GM12892 (cell line): ENCODE measurements around the gene CCRL2.
"Not testable (repeated sequence)": the region's sequence is repeated elsewhere in the genome, so short reads cannot be mapped to it uniquely, and the experiment has no call there.

ENCODE experiments used
- DNase-seq: peaks from one replicate; pipeline ENCODE4 v3.0.0; 2011; ENCODE audit not compliant: insufficient read length
- FAIRE-seq: peaks from 2 replicates; lab custom pipeline; 2011; peaks lifted over from hg19 to GRCh38; lab: Jason Lieb, UNC
- POLR2A ChIP-seq: IDR thresholded peaks from 2 replicates; pipeline ENCODE4 v1.6.1; 2011; ENCODE audit warnings: low read depth, low read length, control low read depth
- POLR2AphosphoS5 ChIP-seq: IDR thresholded peaks from 2 replicates; pipeline ENCODE4 v1.6.1; 2011; ENCODE audit warnings: low read depth, low read length, control low read depth
- TAF1 ChIP-seq: IDR thresholded peaks from 2 replicates; pipeline ENCODE4 v1.6.1; 2011; ENCODE audit warnings: low read depth, mild to moderate bottlenecking, control low read depth, low read length, borderline replicate concordance

The CCRL2 gene

GRCh38 chr3:46427916-46428833 lies 21.1 kb downstream of the CCRL2 start:
- DNase-seq: no peak
- no peak for FAIRE-seq
- TF ChIP-seq POLR2A: no peak
- no peak for TF ChIP-seq POLR2AphosphoS5
- TF ChIP-seq TAF1: no peak

GRCh38 chr3:46429250-46429649 lies 22.2 kb downstream of the CCRL2 start:
- DNase-seq (no peak), FAIRE-seq (no peak)
- no peak for TF ChIP-seq POLR2A
- TF ChIP-seq TAF1: no peak
- no peak for TF ChIP-seq POLR2AphosphoS5

GRCh38 chr3:46429671-46430070 lies 22.6 kb downstream of the CCRL2 start:
- DNase-seq (no peak), FAIRE-seq (no peak)
- TF ChIP-seq TAF1 (no peak), POLR2AphosphoS5 (no peak), POLR2A (no peak)

- not testable (repeated sequence) for FAIRE-seq, DNase-seq
These were observed 23.8 kb downstream of the CCRL2 start for GRCh38 chr3:46430879-46431278.

GRCh38 chr3:46431905-46432304 lies 24.8 kb downstream of the CCRL2 start:
- not testable (repeated sequence) for DNase-seq, FAIRE-seq

GRCh38 chr3:46433118-46433517 lies 26.1 kb downstream of the CCRL2 start:
- not testable (repeated sequence) for FAIRE-seq

GRCh38 chr3:46433841-46434240 lies 26.8 kb downstream of the CCRL2 start:
- TF ChIP-seq POLR2AphosphoS5 (no peak), TAF1 (no peak), POLR2A (no peak)
- no peak for FAIRE-seq
- DNase-seq: no peak

More at GRCh38 chr3:46433118-46433517, 26.1 kb downstream of the CCRL2 start:
- DNase-seq: not testable (repeated sequence)

- TF ChIP-seq POLR2A: no peak
- no peak for TF ChIP-seq TAF1
- no peak for TF ChIP-seq POLR2AphosphoS5
- DNase-seq (no peak), FAIRE-seq (no peak)
These were observed 28.1 kb downstream of the CCRL2 start for GRCh38 chr3:46435081-46435726.

- FAIRE-seq: no peak
- no peak for DNase-seq
- TF ChIP-seq POLR2A (no peak), POLR2AphosphoS5 (no peak), TAF1 (no peak)
These were observed 31.8 kb downstream of the CCRL2 start for GRCh38 chr3:46438831-46439230.

- FAIRE-seq (peak; percentile 90), DNase-seq (no peak)
- TF ChIP-seq POLR2AphosphoS5 (no peak), POLR2A (no peak), TAF1 (no peak)
These were observed 33.7 kb downstream of the CCRL2 start for GRCh38 chr3:46440531-46441294.

- FAIRE-seq (no peak), DNase-seq (no peak)
- no peak for TF ChIP-seq POLR2AphosphoS5
- no peak for TF ChIP-seq TAF1
- TF ChIP-seq POLR2A: no peak
These were observed 35.8 kb downstream of the CCRL2 start for GRCh38 chr3:46442576-46443530.
